ENCODE data around the gene NUDT19.

DNA sequence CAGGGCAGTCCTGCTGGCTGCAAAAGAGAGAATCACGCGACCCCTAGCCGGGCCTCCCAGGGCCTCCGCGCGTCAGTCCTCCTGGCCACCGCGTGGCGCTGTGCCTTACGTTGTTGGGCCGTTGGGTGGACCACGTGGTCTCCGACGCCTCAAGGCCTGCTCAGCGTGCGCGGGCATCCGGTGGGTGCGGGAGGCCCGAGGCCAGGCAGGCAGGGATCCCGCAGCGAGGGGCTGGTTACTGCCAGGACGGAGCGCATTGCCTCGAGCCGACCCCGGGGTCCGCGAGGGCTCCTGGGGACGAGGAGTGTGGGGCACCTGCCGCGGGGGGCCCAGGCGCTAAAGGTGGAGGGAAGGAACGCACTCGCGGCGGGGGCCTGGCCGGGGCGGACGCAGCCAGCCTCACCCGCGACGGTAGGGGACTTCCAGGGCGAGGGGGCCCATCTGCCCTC lies 28.0 kb downstream of the NUDT19 start, which contains the start of gene TDRD12:
- TF ChIP-seq, protein P1, sequence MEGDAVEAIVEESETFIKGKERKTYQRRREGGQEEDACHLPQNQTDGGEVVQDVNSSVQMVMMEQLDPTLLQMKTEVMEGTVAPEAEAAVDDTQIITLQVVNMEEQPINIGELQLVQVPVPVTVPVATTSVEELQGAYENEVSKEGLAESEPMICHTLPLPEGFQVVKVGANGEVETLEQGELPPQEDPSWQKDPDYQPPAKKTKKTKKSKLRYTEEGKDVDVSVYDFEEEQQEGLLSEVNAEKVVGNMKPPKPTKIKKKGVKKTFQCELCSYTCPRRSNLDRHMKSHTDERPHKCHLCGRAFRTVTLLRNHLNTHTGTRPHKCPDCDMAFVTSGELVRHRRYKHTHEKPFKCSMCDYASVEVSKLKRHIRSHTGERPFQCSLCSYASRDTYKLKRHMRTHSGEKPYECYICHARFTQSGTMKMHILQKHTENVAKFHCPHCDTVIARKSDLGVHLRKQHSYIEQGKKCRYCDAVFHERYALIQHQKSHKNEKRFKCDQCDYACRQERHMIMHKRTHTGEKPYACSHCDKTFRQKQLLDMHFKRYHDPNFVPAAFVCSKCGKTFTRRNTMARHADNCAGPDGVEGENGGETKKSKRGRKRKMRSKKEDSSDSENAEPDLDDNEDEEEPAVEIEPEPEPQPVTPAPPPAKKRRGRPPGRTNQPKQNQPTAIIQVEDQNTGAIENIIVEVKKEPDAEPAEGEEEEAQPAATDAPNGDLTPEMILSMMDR (conservative IDR thresholded peaks at IDR 0.05 in 1 of 2, IDR thresholded peaks at IDR 0.05 in 1 of 2; ENCODE audit: extremely low read depth in 1 of 2, insufficient read depth in 1 of 2, low read depth in 1 of 2, low read length in 2 of 2) = no peak
- TF ChIP-seq EZH2 (IDR thresholded peaks at IDR 0.05; ENCODE audit: borderline replicate concordance, low read length) = no peak

Data from mammary epithelial cell (primary cell).